OCI-LY3 (cell line): ENCODE data around the gene PPFIA2.

Experiments used
- H2AFZ ChIP-seq: fragments of 200-600, 300-600 bp; shearing (Covaris generic); 2 replicates; pipeline ENCODE4 v1.6.0; 2014; ENCODE audit warnings: antibody characterized with exemption, low read depth, low read length
- H3K27ac ChIP-seq: fragments of 200-600, 300-600 bp; sonication (generic); 2 replicates; pipeline ENCODE4 v1.5.1; 2014; ENCODE audit warnings: mild to moderate bottlenecking, low read length, moderate library complexity, mixed read lengths
- H3K27me3 ChIP-seq: fragments of 200-600, 300-600 bp; sonication (generic); 2 replicates; pipeline ENCODE4 v1.6.1; 2014; ENCODE audit warnings: low read depth, low read length, mixed read lengths
- H3K36me3 ChIP-seq: fragments of 200-600, 300-600 bp; sonication (generic); replicated peaks from 2 replicates; pipeline ENCODE3; 2014; ENCODE audit warnings: low read depth, low read length, mixed read lengths
- H3K4me1 ChIP-seq: fragments of 300-600, 200-600 bp; sonication (generic); 2 replicates; pipeline ENCODE4 v1.6.1; 2014; ENCODE audit warnings: low read length, mixed read lengths
- H3K4me2 ChIP-seq: fragments of 200-600, 300-600 bp; sonication (generic); 2 replicates; pipeline ENCODE4 v1.6.1; 2014; ENCODE audit warnings: low read length, mixed read lengths
- H3K4me3 ChIP-seq: fragments of 300-600, 200-600 bp; sonication (generic); 2 replicates; pipeline ENCODE4 v1.5.1; 2014; ENCODE audit warnings: antibody characterized with exemption, mild to moderate bottlenecking, low read length, moderate library complexity
- H3K79me2 ChIP-seq: fragments of 300-600, 200-600 bp; shearing (Covaris generic); 2 replicates; pipeline ENCODE4 v1.6.1; 2014; ENCODE audit warnings: mild to moderate bottlenecking, low read length, mixed read lengths
- H3K9ac ChIP-seq: fragments of 300-600, 200-600 bp; shearing (Covaris generic); 2 replicates; pipeline ENCODE4 v1.6.0; 2014; ENCODE audit warnings: mild to moderate bottlenecking, low read length, moderate library complexity
- H3K9me3 ChIP-seq: fragments of 200-600, 300-600 bp; shearing (Covaris generic); 2 replicates; pipeline ENCODE4 v1.6.1; 2014; ENCODE audit warnings: low read length, mixed read lengths; ENCODE audit not compliant: insufficient read depth
- H4K20me1 ChIP-seq: fragments of 200-600, 300-600 bp; sonication (generic); 2 replicates; pipeline ENCODE4 v1.6.1; 2016; ENCODE audit warnings: low read length, mixed read lengths; ENCODE audit not compliant: insufficient read depth
- CTCF ChIP-seq: fragments of 200-600, 300-600 bp; sonication (generic); IDR thresholded peaks from 2 replicates; pipeline ENCODE4 v1.5.1; 2014; ENCODE audit warnings: antibody characterized with exemption, low read length, low read depth
- EZH2phosphoT487 ChIP-seq: fragments of 200-600 bp; shearing (Covaris generic); IDR thresholded peaks from 2 replicates; pipeline ENCODE4 v1.6.1; 2018; ENCODE audit warnings: antibody characterized with exemption, mixed run types, low read depth

The PPFIA2 gene

GRCh38 chr12:81757731-81758365 is 1.3 kb downstream of the PPFIA2 start:
- Histone ChIP-seq H3K79me2 (no peaks in the 10 kb centered on the region), H3K27ac (no peak overlapping the region), H4K20me1 (no peaks in the 10 kb centered on the region), H3K27me3 (no peaks in the 10 kb centered on the region), H3K4me2 (no peak overlapping the region), H3K36me3 (no peaks in the 10 kb centered on the region), H3K9ac (no peak overlapping the region), H3K9me3 (no peaks in the 10 kb centered on the region), H2AFZ (no peak overlapping the region), H3K4me1 (no peaks in the 10 kb centered on the region), H3K4me3 (no peak overlapping the region)
- TF ChIP-seq CTCF: no peak
- no peak for TF ChIP-seq EZH2phosphoT487

GRCh38 chr12:81729781-81730180 is 29.4 kb downstream of the PPFIA2 start:
- no peaks in the 10 kb centered on the region for H3K79me2 ChIP-seq
- TF ChIP-seq CTCF (no peak), EZH2phosphoT487 (no peak)
- no peaks in the 10 kb centered on the region for H3K27me3 ChIP-seq
- no peak overlapping the region for H3K27ac ChIP-seq
- H3K36me3 ChIP-seq: no peaks in the 10 kb centered on the region
- no peaks in the 10 kb centered on the region for H4K20me1 ChIP-seq
- H3K9me3 ChIP-seq: no peaks in the 10 kb centered on the region
- H3K4me2 ChIP-seq: no peak overlapping the region
- H2AFZ ChIP-seq: no peak overlapping the region
- no peak overlapping the region for H3K4me3 ChIP-seq
- no peak overlapping the region for H3K9ac ChIP-seq
- no peaks in the 10 kb centered on the region; the same call in 1 of the 2 replicates for H3K4me1 ChIP-seq

GRCh38 chr12:81727391-81727790 is 31.8 kb downstream of the PPFIA2 start:
- Histone ChIP-seq H3K36me3 (no peaks in the 10 kb centered on the region), H3K4me2 (no peak overlapping the region), H3K4me3 (no peak overlapping the region), H3K27me3 (no peaks in the 10 kb centered on the region), H3K27ac (no peak overlapping the region), H2AFZ (no peak overlapping the region), H3K79me2 (no peaks in the 10 kb centered on the region), H4K20me1 (no peaks in the 10 kb centered on the region), H3K4me1 (no peaks in the 10 kb centered on the region; the same call in 1 of the 2 replicates), H3K9me3 (no peaks in the 10 kb centered on the region), H3K9ac (no peak overlapping the region)
- no peak for TF ChIP-seq EZH2phosphoT487
- TF ChIP-seq CTCF: no peak

- Histone ChIP-seq H2AFZ (no peak overlapping the region), H3K4me3 (no peak overlapping the region), H3K4me2 (no peak overlapping the region), H3K36me3 (no peaks in the 10 kb centered on the region), H3K4me1 (no peaks in the 10 kb centered on the region; the same call in 1 of the 2 replicates), H3K79me2 (no peaks in the 10 kb centered on the region), H4K20me1 (no peaks in the 10 kb centered on the region), H3K9ac (no peak overlapping the region), H3K27ac (no peak overlapping the region), H3K27me3 (no peaks in the 10 kb centered on the region), H3K9me3 (no peaks in the 10 kb centered on the region)
- no peak for TF ChIP-seq EZH2phosphoT487
Observed at GRCh38 chr12:81726634-81727033, 32.5 kb downstream of the PPFIA2 start.
